T-helper 22 cell (primary cell): Measurements from ENCODE around the gene FAM240B.

Experiments
- DNase-seq: peaks from one replicate; pipeline ENCODE4 v3.0.0-alpha.2; 2020; ENCODE audit warnings: low read depth

FAM240B gene

GRCh38 chr9:38720083-38720745, at the start of gene FAM240B:
FAM240B (minus strand) TSS chr9:38720133; CDS start chr9:38703999, 16,134 bp downstream.
- DNase-seq, result no peak

- DNase-seq, result no peak
Measured at GRCh38 chr9:38768351-38768761, 48.4 kb upstream of the FAM240B start.

DNA sequence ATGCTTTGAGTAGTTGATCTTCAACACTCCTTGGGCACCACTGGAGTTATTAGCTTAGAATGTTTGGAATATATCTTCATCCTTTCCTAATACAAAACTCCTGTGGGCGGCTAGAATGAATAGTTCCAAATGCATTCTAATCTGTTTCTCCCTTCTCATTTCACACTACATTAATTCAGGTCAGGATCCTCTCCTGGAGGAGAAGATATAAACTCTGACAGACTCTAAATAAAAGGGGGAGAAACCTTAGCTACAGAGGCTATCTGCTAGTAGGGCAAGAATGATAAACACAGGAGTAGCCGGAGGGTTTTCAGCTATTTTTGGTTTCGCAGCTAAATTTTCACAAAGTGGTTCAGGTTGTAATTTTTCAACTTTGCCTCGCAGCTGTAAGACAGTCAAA, 45.2 kb upstream of the FAM240B start:
- DNase-seq, result no peak

GRCh38 chr9:38761999-38762398, 42.1 kb upstream of the FAM240B start:
- no peak for DNase-seq

DNA sequence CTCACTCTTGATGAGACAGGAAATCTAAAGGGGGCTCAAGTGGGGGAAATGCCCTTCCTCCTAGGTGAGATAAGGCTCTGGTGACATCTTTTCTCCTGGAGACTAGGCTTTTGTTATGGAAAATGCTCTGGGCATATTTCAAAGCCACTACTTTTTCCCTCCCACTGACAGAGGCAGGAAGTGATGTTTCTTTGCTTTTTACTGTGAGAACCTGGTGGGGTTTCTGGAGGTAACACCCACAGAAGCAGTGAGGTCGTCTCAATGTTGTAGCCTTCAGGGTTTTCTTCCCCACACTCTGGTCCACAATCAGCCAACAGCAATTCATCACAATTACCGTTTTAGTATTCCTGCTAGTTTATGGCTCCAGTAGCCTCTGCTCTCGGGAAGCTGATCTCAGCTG, 41.4 kb upstream of the FAM240B start:
- DNase-seq, result no peak

DNA sequence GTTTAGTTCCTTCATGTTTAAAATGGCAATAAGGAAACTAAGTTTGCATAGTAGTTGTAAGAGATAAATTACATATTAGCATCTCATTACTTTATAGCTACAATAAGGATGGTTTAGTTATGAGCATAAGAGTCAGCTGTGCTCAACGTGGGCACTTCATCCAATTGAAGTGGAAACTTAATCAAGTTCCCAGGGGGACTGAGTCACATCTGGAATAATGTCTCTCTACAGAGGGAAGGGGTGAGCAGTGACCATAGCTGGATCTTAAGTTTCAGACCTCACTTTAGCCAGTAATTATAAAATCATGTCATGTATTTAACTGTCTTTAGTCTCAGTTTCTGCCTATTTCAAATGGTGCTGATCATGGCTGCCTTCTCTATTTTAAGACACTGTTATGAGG, 36.8 kb upstream of the FAM240B start:
- no peak for DNase-seq

- no peak for DNase-seq
Measured at GRCh38 chr9:38747941-38748340, 28.0 kb upstream of the FAM240B start.

GRCh38 chr9:38747067-38747466, 27.1 kb upstream of the FAM240B start:
- DNase-seq, result no peak

GRCh38 chr9:38746303-38746702, 26.4 kb upstream of the FAM240B start:
- no peak for DNase-seq

GRCh38 chr9:38744484-38744883, 24.6 kb upstream of the FAM240B start:
- DNase-seq, result no peak

- DNase-seq, result no peak
Measured at GRCh38 chr9:38737246-38737645, 17.3 kb upstream of the FAM240B start.

- DNase-seq, result no peak
Measured at GRCh38 chr9:38734831-38735230, 14.9 kb upstream of the FAM240B start.

GRCh38 chr9:38733503-38733902, 13.6 kb upstream of the FAM240B start:
- no peak for DNase-seq

GRCh38 chr9:38732885-38733284, 13.0 kb upstream of the FAM240B start:
- DNase-seq, result no peak

DNA sequence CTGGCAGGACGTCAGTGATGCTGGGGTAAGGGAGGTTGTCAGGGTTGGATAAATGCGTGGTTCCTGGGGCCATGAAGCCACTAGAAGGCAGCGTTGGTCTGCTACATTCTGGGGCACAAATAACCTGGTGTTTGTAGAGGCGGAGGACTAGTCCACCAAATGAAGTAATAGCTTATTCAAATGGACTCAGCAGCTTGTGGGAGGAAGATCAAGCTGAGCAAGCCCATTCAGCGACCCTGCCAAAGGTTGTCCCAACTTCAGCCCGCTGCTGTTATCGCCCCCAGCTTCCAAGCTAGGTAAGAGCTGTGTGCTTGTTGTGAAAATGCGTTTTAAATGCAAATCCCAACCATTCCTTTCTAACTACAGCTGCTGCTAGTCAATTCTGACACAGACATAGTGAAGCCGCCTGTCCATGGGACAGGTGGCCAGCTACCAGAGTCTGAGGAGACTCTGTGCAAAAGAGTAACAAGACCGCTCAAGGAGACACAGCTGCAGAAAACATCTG, 7.6 kb upstream of the FAM240B start:
- DNase-seq, result no peak

- DNase-seq, result no peak
Measured at GRCh38 chr9:38724754-38725153, 4.8 kb upstream of the FAM240B start.

- DNase-seq, result no peak
Measured at GRCh38 chr9:38718148-38718547, 1.8 kb downstream of the FAM240B start.

DNA sequence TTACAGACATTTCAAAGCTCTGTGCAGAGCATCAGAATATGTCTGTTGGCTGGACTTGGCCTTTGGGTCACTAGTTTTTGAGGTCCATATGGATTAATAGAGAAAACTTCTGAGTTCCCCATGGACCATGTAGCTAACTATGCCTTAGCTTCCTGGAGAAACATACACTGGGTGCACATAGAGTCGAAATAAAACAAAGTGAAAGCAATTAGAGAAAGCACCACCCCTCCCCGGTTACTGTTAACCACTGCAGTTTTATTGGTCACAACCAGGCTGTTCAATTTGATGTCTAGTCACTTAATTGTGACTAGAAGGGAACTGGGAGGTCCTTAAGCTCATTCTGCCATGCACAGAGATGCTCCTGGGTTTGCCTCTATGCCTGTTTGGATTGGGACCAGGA, 4.2 kb downstream of the FAM240B start:
- DNase-seq, result no peak

GRCh38 chr9:38713426-38713825, 6.5 kb downstream of the FAM240B start:
- no peak for DNase-seq

DNA sequence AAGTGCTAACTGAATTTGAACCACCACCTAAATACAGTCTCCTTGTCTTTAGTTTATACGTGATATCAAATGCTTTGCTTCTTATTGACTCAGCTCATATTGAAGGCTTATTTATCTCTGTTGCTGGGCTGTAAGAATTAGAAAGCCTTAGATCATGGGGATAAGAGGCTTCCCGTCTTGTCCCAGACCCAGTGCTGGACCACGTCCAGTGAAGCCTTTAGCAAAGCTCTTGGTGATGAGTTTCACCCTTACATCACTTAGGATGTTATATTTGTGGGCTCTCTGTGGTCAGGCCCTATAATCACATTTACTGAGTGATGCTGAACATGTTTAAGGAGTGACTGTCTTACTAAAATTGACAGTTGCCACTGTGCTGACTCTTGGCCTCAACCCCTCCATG, 11.2 kb downstream of the FAM240B start:
- DNase-seq, result no peak

- DNase-seq, result no peak
Measured at GRCh38 chr9:38707885-38708637, 11.9 kb downstream of the FAM240B start.

DNA sequence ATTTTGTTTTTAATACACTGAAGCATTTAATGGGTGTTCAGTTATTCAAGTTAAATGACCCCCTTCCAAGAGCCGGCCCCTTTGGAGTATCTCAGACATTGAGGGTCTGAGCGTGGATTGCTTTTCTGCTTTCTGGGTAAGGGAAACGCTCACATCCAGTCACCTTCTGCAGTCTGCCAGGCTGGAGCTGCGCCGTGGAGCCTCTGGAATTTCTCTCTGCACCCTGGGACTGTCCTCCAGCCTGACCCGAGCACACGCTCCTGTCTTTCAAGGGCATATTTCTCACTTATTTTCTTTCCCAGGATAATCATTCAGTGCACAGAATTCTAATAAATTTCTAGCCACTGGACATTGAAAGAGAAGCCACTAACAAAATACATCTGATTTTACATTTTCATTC, 13.4 kb downstream of the FAM240B start:
- DNase-seq, result no peak

- no peak for DNase-seq
Measured at GRCh38 chr9:38705917-38706316, 14.0 kb downstream of the FAM240B start.

GRCh38 chr9:38700695-38701094, 19.2 kb downstream of the FAM240B start:
- DNase-seq, result no peak
